Stimulated activated CD8-positive, alpha-beta memory T cell treated with anti-CD3 and anti-CD28 coated beads, Interleukin-7, amount 100 ng/mL, for 1 hour (primary cell): ENCODE measurements around the gene REPIN1.

Experiments used
- DNase-seq, 2 donors: peaks; one replicate each; pipeline ENCODE4 v3.0.0-alpha.2; 2020; ENCODE audit warnings: low read depth in 2 of 2

REPIN1 gene

DNA sequence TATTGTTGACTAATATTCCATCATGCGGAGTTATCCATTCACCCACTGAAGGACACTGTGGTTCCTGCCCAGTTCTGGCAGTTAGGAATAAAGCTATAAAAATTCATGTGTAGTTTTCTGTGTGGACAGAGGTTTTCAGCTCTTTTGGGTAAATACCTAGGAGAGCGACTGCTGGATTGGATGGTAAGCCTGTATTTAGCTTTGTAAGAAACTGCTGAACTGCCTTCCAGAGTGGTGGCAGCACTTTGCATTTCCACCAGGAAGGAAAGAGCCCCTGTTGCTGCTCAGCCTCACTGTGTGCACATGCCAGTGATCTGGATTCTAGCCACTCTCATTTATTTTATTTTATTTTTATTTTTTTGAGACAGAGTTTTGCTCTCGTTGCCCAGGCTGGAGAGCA, 24.7 kb downstream of the REPIN1 start:
- no peak for DNase-seq

DNA sequence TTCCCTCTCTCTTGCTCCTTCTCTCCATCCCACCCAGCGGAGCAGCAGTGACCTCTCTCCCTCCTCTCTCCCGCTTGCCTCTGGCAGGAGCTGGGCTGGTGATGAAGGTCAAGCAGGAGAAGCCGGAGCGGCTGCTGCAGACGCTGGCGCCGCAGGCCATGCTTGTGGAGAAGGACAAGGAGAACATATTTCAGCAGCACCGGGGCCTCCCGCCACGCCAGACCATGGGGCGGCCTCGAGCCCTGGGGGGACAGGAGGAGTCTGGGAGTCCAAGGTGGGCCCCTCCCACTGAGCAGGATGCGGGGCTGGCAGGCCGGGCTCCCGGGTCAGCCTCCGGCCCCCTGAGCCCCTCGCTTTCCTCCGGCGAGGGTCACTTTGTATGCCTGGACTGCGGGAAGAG, 27.8 kb downstream of the REPIN1 start:
- no peak for DNase-seq

DNA sequence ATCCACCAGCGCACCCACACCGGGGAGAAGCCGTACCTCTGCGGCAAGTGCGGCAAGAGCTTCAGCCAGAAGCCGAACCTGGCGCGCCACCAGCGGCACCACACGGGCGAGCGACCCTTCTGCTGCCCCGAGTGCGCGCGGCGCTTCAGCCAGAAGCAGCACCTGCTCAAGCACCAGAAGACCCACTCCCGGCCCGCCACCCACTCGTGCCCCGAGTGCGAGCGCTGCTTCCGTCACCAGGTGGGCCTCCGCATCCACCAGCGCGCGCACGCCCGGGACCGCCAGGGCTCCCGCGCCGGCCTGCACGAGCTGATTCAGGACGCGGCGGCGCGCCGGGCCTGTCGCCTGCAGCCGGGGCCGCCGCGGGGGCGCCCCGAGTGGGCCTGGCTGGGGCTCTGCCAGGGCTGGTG, 28.2 kb downstream of the REPIN1 start:
- DNase-seq = no peak

DNA sequence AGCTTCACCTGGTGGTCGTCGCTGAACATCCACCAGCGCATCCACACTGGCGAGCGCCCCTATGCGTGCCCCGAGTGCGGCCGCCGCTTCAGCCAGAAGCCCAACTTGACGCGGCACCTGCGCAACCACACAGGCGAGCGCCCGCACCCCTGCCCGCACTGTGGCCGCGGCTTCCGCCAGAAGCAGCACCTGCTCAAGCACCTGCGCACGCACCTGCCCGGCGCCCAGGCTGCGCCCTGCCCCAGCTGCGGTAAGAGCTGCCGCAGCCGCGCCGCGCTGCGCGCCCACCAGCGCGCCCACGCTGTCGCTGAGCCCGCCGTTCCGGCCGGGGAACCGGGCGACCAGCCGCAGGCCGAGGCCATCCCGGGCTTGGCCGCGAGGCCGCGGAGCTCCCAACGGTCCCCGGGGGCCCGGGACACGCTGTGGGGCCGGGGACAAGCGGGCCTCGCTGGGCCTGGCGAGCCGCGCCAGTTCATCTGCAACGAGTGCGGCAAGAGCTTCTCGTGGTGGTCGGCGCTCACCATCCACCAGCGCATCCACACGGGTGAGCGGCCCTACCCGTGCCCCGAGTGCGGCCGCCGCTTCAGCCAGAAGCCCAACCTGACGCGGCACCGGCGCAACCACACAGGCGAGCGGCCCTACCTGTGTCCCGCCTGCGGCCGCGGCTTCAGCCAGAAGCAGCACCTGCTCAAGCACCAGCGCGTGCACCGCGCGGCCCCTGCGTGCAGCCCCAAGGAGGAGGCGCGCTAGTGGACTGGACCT, 28.9 kb downstream of the REPIN1 start:
- no peak for DNase-seq

DNA sequence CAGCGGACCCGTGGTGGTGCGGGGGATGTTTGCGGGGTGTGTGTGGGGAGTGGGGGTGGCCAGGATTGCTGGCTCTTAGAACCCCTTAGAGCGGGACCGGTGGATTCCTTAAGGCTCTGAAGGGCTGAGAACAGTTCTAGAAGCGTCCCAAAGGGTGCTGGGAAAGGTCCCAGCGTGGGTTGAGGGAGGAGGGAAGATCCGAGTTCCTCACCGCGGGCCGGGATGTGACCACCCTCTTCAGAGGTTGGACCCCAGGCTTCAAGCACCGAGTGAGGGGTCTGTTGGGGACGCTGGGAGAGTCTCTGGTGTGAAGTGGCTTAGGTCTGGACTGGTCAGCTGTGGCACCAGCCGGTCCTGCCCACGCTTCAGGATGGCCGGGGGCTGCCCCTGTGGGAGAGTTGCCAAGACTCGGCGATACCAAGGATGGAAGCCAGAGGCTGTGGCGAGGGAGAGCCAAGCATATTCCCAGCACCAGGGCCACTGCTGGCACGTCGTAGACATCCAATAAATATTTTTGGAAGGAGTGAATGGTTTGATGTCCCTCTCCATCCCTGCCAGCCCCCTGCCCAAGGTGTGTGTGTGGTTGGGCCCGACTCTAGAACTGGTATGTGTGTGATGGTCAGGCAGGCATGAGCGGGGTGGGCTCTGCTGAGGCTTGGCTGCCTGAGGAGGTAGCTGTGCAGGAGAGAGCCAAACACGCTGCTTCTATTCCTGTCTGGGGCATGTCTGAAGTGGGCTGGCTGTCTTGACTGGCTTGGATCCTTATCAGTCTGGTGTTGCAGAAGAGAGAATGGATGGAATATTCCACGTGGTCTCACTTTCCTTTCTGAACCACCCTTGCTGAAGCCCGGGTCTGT, 29.7 kb downstream of the REPIN1 start:
- DNase-seq = no peak

DNA sequence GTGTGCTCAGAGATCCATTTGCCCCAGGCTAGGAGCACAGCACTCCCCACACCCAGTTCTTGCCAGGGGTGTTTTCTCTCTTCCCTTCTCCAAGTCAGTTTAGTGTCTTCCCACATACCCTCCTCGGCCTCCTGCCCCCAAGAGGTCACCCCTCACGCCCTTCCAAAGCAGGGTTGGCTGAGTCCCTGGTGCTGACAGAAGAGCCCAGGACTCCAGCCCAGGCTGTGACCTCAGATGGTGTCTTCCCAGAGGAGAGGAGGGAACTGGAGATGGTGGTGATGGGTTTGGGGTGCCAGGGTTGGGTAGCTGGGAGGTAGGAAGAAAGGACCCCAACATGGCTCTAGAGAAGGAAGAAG, 30.3 kb downstream of the REPIN1 start:
- DNase-seq = no peak

DNA sequence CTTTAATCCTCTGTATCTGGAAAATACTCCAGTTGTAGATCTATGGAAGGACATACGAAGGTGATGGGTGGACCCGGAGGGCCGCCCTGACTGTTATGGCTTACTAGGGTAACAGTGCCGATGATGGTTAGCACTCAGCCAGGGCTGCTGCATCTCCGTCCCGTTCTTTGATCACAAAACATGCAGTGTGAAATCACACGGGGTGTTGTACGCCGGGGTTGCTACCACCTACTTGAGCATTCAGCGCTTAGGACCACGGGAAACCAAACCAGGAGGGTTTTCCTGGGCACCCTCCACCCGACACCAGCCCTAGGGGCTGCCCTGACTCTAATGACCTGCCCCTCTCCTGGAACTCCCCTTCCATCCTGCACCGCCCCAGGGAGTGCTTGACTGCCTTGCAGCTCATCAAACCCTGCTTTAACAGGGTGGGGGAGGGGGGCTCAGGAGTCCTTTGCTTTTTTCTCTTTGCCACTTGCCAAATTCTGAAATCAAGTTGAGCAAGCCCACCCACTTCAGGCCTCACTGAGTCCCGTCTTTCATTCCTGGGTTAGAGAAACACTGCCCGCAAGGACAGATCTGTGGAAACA, 30.9 kb downstream of the REPIN1 start:
- no peak for DNase-seq

DNA sequence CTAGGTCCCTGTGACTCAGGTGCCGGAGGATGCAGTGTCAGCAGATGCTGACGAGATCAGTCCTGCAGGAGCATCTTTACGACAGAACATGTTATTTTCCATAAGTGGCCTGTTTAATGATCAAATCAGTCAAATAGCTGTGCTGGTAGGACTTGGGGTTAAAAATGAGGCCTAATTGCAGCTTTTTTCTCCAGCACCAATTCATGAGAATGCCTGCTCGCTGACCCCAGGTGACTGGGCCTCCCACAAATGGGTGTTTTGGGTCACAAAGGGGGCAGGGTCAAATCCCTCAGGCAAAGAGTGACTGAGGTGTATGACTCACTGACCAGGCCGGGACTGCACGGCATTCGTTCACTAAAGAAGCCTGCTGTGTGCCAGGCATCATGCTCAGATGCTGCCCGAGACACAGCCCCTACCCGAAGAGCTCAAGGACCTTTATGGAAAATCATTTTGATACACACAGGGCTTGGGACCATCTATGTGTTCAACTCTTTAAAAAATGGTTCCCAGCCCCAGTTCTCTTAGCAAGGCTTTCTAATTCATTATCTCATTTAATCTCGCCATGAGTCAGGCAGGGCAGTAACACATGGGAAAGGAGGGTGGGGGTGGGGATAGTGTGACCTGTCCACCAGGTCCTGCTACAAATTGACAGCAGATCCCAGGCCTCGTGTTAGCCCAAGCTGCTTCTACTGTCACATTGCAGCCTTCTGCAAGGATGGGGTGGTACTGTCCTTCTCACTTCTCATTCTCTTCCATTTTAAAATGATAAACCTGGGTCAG, 31.6 kb downstream of the REPIN1 start:
- no peak for DNase-seq

DNA sequence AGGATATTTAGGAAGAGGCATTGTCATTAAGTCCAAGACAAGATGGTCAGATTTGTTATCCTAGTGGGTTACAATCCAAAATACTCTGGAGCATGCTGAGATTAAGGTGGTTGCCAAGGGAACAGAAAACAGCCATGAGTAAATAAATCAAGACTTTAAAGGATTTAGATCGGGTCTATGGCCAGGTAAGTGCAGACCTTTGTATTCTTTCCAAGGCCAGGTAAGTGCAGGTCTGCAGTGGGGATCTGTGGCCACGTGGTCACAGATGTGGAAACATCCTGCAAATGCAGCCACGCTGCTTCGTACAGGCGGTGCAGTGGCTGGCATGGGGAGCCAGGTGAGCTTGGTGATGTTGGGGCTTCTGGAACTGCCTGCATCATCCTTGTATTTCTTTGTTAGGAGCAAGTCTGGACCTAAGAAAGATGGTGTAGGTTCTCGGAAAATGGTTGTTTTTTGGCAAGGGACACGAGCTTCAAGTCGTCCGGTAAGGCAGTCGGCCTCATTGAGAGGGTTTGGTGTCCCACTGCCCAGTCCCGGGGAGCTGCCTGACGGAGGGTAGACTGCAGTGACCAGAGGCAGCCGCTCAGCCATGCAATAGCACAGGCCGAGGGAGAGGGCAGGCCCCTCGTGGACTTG, 32.3 kb downstream of the REPIN1 start:
- DNase-seq = no peak

DNA sequence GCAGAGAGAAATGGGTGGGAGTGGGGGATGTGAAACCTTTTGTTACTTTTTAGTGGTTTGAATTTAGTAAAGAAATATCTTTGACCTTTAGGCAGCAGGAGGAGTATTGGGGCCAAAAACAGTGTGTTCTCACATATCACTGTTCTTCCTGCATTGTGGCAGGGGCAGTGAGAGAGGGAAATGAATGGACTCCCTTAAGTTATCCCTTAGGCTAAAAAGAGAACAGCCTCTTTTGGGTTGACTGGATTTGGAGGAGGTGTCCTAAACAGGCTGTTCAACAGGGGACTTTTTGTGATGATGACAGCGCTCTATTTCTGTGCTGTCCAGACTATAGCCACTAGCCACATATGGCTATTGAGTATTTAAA, 32.8 kb downstream of the REPIN1 start:
- no peak for DNase-seq

DNA sequence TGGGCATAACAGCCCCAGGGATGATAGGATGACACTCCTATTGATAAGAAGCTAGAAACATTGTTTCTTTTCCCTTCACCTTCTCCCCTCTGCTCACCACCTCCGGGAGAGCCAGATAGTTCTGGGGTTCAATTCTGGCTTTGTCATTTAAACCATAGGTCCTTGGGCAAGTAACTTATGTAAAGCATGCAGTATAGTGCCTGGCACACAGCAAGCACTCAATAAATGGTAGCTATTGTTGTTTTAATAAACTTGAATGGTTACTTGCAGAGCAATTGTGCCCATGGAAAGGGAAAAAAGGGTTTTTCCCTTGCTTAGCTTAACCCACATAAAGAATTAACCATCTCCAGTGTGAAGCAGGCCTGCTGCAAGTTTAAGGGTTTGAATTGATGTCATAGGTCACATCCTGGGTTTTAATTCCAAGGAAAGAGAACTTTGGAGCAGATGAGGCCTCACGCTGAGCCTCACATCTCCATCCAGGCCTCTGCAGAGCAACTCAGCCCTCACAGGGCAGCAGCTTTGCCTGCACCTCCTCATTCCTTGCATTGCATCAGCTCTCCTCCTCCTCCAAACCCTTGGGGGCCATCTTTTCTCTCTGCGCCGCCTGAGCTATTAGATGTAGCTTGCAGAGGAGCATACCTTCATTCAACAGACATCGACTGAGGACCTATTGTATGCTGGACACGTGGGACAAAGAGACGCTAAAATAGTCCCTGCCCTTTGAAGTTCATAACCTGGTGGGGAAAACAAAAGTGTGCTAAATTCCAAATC, 33.4 kb downstream of the REPIN1 start:
- no peak for DNase-seq

DNA sequence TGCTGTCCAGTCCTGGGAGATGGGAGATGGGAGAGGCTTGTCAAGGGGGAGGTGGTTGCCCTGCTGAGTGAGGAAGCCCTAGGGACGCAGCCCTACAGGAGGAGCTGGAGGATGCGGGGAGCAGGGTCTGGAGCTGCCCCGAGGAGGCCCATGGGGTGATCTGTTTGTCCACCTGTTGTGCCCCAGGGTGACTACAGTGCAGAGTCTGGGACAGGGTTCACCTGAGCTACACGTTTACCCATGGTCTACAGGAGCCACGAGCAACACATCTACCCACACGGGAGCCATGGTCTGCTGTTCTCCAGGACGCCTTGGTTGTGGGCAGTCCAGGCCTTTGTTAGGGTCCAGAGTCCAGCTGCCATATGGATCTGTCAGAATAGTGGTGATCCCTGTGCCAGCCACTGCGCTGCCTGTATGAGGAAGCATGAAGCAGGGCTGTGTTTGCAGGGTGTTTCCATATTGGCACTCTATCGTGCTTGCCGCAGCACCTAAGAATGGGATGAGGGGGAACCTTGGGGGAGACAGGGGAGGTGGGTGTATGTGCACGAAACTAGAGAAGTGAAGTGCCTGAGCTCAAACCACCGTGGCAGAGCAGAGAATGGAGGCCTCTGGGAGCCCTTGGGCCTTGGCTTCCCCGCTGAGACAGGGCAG, 34.2 kb downstream of the REPIN1 start:
- no peak for DNase-seq

DNA sequence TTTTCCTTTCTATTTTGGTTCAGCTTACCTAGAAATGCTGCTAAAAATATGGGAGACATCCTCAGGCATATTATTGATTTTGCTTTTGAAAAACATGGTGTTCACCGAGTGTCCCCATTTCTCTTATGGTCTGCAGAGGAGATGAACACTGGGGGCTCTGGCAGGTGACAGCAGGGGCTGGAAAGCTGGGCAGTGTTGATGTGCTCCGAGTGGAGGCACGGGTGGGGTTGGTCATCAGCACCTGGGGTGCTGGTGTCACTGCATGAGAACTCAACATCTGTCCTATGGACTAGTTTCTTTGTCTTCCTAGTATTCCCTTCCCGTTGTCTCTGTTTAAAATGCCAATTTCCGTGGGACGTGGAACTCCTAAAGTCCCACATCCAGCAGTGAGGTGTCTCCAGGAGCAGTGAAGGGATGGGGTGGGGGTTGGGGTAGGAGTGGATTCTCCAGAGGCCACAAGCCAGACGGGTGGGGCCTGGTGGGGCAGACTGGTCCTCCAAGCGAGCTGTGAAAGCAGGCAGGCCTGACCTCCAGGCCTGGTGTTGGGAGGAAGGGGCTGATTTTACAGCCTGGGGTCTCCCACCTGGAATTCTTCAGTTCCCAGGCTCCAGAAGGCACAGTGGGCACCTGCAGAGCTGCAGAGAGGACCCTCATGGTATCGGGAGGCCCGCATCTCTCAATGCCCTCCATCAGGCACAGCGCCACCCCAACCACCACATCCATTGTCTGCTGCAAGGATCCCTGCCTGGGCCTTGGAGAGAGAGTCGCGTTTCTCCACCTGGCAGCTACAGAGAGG, 35.0 kb downstream of the REPIN1 start:
- no peak for DNase-seq

DNA sequence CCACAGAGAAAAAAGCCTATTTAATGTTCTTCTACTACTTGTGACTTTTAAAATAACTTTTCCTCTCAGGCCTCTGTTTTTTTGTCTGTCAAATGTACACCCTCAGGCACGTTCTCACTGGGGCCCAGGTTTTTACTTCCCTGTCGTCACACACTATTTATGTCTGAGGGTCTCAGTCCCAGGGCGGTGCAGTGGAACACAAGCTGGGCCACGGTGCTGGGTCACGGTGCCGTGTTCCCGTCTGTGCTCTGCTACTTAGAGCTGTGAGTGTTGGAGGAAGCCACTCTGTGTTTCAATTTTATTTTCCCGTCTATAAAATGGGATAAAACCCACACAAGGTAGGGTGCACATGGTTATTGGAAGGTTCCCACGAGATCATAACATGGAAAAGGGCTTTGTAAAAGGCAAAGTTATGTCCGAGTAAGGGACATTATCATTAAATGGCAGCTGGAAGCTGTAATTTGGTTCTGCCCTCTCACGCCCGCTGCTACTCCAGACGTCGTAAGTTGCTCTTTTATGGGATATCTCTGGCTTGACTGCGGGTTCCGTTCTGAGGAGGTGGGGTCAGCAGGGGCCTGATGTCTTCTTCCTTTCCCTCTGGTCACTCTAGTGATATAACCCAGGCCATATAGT, 35.7 kb downstream of the REPIN1 start:
- no peak for DNase-seq

DNA sequence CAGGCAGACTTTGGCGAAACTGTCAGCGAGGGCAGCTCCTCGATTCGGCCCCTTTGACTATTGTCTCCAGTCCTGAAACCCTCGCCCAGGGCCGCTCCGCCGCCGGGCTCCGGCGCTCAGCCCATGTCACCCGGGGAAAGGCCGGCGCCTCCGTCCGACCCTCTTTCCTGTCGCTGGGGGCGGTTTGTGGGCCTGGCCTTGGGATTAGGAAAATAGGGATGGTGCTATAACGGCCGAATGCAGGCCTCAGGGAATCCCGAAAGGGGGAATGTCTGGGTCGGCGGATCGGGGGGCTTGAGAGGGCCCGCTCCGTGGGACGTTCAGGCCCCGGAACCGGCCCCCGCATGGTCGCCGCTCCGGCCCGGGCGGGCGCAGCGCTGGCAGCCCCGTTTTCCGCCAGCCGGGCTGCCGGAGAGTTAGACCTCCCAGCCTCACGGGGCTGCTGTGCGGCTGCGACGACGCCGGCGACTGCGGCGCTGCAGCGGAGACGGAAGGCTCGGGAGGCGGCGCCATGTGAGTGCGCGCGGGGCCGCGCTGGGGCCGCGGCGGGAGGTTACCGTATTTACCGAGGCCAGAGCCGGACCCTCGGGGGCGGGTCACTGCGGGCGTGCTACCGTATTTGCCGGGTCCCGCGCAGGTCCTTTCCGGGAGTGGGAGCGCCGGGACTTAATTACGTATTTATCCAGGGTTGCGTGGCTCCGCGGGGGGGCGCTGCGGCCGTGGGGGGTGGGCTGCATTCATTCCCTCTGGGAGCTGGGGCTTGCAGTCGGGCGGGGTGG, 36.4 kb downstream of the REPIN1 start:
- DNase-seq = peak; percentile 45 to 48

DNA sequence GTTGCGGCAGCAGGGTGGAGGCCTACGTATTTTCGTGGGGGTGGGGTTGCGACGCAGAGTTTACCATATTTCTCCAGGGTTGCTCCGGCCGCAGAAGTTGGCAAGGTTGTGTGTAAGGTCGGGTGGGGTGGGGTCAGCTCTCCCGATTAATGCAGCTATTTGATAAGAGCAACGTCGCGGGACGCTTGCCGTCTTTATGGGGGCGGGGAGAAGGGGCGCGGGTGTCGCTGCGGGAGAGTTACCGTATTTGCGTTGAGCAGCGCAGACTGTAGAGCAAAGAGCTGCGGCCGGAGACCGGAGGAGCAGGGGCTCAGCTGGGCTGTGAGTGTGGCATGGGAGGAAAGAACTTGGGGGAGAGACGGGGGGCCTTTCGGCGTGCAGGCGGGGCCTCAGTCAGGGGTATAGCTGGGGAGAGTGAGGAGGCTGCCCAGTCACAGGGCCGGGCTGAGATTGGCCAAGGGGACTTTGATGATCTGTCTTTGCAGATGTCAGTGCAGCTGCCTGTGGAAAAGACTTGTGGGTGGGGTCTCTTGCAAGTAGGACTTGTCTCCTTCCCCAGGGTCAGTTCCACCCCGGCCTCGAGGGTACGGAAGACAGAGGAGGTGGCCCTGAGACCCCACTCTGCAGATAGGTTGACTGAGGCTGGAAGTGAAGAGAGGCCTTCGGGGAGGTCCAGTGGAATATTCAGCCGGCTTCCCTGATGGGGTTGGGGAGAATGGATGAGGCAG, 37.1 kb downstream of the REPIN1 start:
- DNase-seq = no peak

DNA sequence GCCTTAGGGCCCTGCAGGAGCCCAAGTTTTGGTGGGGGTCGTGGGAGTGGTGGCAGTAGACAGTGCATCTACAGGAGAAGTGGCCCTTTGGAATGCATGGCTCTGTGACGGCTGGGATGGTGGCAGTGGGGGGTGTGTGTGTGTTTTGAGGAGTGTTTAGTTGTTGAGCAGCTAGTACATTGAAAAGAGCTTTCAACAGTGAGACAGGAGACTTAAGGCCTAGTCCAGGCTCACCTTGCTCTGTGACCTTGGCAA, 37.6 kb downstream of the REPIN1 start:
- DNase-seq = no peak
